ENCODE results near the gene SCG5.
A peak's percentile ranks its signal among the peaks of the same experiment; 100 is the strongest.

The SCG5 gene

GRCh38 chr15:32668942-32669341 lies 27.4 kb downstream of the SCG5 start:
- H3K27ac ChIP-seq: no peak overlapping the region

GRCh38 chr15:32669896-32670611 lies 28.5 kb downstream of the SCG5 start:
- no peak for TF ChIP-seq CTCF (conservative IDR thresholded peaks at IDR 0.05)
- H3K27ac ChIP-seq: no peak overlapping the region

More at GRCh38 chr15:32668942-32669341, 27.4 kb downstream of the SCG5 start:
- no peak for TF ChIP-seq CTCF (conservative IDR thresholded peaks at IDR 0.05)

- H3K27ac ChIP-seq: no peak overlapping the region
Measured at GRCh38 chr15:32670623-32671022, 29.1 kb downstream of the SCG5 start.

GRCh38 chr15:32671339-32672325 lies 30.1 kb downstream of the SCG5 start:
- TF ChIP-seq CTCF (conservative IDR thresholded peaks at IDR 0.05): no peak
- no peak overlapping the region for H3K27ac ChIP-seq

More at GRCh38 chr15:32670623-32671022, 29.1 kb downstream of the SCG5 start:
- TF ChIP-seq CTCF (conservative IDR thresholded peaks at IDR 0.05): no peak

- no peak for TF ChIP-seq CTCF (conservative IDR thresholded peaks at IDR 0.05)
- no peak overlapping the region for H3K27ac ChIP-seq
Measured at GRCh38 chr15:32674681-32675080, 33.2 kb downstream of the SCG5 start.

GRCh38 chr15:32675466-32675865 lies 34.0 kb downstream of the SCG5 start:
- no peak for TF ChIP-seq CTCF (conservative IDR thresholded peaks at IDR 0.05)
- peak overlapping the region; percentile 73; the same call in 1 of the 2 replicates for H3K27ac ChIP-seq

GRCh38 chr15:32676169-32676568 lies 34.7 kb downstream of the SCG5 start:
- H3K27ac ChIP-seq: peak overlapping the region; percentile 73
- TF ChIP-seq CTCF (conservative IDR thresholded peaks at IDR 0.05): no peak

All from VCaP (cell line).